ENCODE measurements around the gene CDH2.

Gene CDH2

GRCh38 chr18:28126768-28127167, 50.2 kb downstream of the CDH2 start:
- no peak for DNase-seq

DNA sequence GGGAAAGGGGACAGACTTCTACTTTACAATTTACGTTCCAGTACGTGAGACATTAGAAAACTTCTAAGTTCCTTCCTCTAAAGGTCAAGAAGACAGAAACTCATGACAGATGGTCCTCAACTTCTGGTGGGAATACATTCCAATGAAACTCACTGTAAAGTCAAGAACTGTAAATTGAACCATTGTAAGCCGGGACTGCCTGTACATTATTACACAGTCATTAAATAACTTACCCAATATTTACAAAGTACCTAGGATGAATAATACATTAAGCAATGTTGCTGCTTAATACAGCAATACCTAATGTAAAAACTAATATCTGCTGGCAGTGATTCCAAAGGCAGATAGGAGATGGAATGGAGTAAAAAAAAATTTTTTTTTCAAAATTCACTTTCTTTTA, 51.9 kb downstream of the CDH2 start:
- no peak for DNase-seq

GRCh38 chr18:28124131-28125029, 52.5 kb downstream of the CDH2 start:
- no peak for DNase-seq

DNA sequence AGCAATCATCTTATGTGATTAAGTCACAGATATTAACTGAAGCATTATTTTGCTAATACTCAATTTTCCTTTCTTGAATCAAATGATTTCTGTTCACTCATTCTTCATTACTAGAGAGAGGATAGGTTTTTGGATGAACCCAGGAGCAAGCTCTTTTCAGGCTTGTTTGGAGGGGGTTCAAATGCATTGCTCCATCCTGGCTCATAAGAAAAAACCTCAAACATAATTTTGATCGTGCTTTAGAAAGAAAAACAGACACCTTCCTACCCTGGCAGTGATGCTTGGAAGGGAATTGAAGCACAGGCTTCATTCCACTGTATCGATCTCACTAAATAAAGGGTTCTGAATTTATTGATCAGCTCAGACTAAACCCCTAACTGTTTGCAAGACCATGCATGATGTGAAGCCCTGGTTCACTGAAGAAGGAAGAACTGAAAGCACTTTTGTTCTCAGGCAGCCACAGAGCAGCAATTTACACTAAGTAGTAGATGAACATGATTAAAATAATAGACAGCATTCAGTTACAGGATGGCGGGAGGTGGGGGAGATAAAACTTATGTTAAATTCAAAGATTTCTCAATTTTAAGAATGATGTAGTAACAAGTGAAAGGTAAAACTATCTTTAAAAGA, 53.4 kb downstream of the CDH2 start:
- DNase-seq = no peak

GRCh38 chr18:28120828-28121515, 56.0 kb downstream of the CDH2 start:
- no peak for DNase-seq

- DNase-seq = no peak
Observed at GRCh38 chr18:28116461-28116860, 60.5 kb downstream of the CDH2 start.

- DNase-seq = no peak
Observed at GRCh38 chr18:28115149-28115550, 61.8 kb downstream of the CDH2 start.

DNA sequence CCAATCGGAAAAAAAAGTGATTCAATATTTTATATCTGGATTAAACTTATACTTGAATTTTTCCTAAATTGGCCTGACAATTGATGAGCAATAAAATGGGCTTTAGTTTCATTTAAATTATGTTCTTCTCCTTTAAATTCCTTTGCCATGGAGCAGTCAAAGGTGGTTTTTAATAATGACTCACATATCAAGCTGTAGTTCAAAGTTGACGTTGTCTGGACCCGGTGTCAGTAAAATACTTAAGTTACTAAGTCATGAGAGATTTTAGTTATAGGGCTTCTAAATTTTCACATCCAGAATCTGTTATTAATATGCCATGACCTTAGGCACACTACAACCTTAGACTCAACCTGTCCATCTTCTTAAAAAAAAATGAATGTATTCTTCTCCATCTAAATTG, 62.5 kb downstream of the CDH2 start:
- no peak for DNase-seq

DNA sequence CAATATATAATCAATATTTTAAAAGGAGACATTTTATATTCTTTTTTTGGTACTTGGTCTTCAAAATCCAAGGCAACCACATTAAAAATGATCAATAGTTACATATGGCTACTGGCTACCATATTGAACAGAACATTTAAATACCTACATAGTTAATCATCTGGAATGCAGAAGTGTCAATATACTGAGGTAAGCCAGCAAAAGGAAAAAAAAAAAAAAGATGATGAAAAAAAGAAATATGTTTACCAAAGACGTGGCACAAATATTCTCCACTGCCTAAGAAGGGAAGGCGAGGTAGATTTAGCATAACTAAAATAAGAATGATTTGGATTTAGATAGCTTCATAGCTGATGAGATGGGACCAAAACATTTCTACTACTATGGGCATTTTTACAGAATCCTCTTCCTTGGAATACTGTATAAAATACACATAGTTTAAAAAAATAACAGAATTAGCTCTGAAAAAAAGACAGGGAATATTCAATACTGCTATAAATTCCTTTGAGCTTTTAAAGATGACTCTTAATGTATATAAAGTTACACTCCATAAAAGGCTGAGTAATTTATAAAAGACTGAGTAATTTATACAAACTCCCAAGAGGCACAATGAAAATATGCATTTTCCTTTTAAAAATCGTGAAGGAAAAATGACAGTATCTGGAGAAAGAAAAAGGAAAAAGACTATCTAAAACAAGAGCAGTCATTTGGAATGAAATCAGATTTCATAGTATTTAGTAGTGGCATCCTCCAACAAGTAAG, 63.5 kb downstream of the CDH2 start:
- no peak for DNase-seq

DNA sequence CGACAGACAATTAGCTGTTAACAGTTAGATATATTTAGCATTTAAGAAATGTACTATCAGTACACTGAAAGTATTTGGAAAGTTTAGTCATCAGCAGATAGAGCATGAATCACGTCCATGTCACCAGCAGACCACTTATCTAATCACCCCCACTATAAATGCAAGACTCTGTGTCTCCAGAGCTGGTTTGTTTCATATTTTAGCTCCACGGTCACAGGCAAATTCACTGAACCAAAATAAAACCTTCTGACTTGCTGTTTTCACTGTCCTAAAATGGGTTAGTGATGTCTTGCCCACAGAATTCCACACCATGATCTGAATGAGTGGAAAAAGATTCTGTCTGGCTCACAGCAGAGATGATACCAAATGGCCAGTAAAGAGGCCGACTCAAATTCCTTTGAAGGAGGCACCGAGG, 64.9 kb downstream of the CDH2 start:
- no peak for DNase-seq

DNA sequence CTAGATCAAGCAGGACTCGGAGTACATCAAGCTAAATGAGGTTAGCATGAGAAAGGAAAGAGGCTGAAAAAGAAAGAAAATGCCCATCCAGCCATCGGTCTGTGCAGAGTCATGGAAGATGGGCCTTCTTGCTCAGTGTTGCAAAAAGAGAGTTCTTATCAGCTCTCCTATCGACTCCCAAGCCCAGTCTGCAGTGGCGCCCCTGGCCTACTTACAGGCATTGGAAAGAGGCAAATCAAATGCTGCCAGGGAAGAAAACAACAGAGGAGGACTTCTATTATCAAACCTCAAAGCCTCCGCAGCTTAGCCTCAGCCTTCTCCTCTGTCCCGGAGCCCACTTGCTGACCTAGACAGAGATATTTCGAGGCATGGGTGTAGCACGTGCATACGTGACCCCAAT, 66.0 kb downstream of the CDH2 start:
- DNase-seq = no peak

DNA sequence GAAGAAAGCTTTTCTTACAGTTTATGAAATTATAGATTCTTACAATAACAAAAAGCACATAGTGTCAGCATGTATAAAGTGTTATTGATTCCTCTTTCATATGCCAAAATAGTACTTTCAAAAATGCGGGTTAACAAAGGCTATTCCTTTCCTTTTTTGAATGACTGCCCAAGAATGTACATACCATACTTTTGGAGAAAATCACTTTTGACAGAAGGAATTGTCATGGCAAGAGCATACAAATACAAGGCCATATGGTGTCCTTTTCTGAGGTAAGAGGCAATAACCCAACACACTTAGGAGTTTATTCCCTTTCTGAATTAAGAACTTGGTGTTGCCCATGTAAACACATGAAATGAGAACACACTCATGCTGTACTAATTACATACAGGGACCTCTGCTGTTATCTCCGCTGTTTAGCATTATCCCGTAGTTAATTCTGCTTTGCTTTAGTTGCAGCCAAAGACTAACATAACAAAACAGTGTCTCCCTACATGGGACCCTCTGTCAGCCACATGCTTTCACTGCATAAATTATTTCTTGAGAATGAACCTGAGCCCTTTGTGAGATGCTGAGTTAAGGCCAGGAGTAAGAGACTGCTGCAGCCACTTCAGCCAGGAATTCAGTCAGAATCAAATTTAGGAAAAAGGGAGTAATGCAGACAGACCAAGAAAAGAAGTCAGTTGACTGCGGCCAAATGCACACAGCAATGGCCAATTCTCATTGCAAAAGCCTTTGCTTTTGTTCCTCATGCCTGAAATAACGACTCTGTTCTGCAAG, 67.0 kb downstream of the CDH2 start:
- DNase-seq = no peak

DNA sequence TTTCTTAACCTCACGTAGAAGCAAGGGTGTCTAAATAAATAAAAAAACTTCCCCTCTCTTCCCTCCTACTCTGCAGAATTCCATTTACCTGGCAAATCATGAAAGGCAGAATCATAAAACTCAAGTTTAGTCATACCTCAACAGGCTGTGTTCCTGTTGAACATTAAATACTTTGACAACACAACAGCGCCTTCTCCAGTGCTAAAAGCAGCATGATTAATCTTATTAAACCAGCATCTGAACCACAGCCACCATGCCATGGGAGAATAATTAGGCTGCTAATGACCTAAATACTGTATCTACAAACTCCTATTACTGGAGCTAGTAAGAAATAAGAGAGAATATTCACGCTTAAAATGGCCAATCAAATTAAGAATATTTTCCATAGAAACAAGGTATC, 68.1 kb downstream of the CDH2 start:
- DNase-seq = no peak

GRCh38 chr18:28108254-28108653, 68.7 kb downstream of the CDH2 start:
- no peak for DNase-seq

DNA sequence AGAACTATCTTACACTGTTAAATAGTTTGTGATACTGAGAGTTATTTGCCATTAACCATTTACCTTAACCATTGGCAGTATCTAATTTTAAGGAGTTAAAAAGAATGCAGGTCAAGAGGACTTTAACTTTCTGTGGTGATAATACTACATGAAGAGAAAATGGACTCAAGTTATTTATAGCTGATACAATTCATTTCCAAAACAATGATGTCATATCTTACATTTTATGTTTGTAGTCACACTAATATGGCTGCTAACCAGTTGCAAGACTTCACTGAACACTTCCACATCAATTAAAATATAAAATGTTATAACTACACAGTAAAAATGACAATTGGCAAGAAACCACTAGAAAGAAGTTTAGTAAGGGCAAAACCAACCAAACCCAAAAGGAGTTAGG, 77.7 kb downstream of the CDH2 start:
- DNase-seq = no peak

DNA sequence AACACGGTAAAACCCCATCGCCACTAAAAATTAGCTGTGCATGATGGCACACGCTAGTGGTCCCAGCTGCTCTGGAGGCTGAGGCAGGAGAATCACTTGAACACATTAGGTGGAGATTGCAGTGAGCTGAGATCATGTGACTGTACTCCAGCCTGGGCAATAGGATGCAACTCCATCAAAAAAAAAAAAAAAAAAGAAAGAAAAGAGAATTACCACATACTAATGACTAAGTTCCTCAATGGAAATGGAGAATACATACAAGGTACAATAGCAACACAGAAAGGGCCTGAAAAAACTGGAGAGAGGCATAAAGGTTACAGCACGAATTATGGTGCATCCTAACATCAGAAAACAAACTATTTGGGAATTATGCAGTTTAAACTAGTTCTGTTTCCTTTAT, 81.3 kb downstream of the CDH2 start:
- no peak for DNase-seq

- DNase-seq = no peak
Observed at GRCh38 chr18:28095041-28095440, 81.9 kb downstream of the CDH2 start.

- no peak for DNase-seq
Observed at GRCh38 chr18:28091197-28091596, 85.7 kb downstream of the CDH2 start.

DNA sequence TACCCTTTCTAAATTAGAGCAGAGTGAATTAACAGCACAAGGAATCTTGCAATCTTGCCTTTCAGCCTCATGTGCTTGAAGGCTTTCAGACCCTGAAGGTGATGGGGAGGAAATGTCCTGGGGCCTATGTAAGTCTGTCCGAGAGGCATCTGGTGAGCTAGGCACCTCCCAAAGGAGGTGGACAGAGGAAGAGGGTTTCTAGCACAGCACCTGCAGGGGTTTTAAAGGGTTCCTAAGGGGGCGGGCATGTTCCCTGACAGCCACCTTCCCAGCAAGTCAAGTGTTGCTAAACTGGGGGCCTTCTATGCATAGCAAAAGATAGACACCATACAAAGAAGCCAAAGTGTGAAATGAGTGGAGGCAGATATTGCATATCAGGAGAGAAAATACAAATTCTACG, 88.5 kb downstream of the CDH2 start:
- DNase-seq = no peak

GRCh38 chr18:28086670-28087552, 90.0 kb downstream of the CDH2 start:
- DNase-seq = no peak

DNA sequence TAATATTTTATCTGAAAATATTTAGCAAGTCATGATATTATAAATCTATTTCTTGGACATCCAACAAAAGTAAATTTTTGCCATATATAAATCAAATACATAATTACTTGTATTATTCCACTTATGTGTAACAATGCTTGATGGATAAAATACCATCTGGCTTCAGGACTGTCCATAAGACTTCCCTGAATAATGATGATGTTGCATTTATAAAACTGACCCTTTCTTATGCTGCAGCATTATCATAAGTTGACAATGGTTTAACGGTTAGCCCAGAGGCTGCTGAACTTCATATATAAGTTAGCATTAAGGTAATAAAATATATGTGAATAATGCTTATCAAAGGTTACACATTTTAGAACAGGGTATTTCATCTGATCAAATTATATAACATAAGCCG, 95.4 kb downstream of the CDH2 start:
- DNase-seq = no peak
